Thyroid gland (tissue), 4 donors: ENCODE data around the gene CNTN1.

Experiments
- POLR2A ChIP-seq, 2 donors: fragments of 450-650 bp; IDR thresholded peaks; one replicate each; pipeline ENCODE4 v1.6.1; 2017; ENCODE audit warnings: antibody characterized with exemption in 2 of 2, mild to moderate bottlenecking in 2 of 2, moderate library complexity in 1 of 2
- TF ChIP-seq, protein P1 (sequence below), 6 experiments: fragments of 200-600 bp in 3 of 6; fragments of 450-650 bp in 3 of 6; sonication (generic) in 3 of 6; IDR thresholded peaks; one replicate each; pipeline ENCODE4 v1.5.1; 2016 to 2019; ENCODE audit warnings: antibody characterized with exemption in 6 of 6, mild to moderate bottlenecking in 2 of 6, inconsistent platforms in 1 of 6, moderate library complexity in 1 of 6

DNA sequence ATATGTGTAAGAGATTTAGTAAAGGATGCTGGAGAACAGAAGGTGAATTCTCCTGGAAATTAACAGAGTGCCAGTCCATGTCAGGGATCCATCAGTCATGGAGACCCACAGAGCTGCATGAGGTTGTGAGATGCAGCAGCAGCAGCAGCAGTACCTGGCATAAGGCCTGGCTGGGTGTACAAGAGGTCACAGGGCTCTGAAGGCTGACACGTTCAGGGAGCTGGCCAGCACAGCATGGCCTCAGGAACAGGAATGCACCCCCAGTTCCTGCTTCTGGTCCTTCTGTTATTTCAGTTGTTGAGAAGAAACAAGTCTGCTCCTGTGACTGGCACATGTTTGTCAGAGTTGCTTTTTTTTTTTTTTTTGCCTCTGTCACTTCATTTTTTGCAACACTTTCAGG is 210.8 kb downstream of the CNTN1 start:
- TF ChIP-seq, protein P1, sequence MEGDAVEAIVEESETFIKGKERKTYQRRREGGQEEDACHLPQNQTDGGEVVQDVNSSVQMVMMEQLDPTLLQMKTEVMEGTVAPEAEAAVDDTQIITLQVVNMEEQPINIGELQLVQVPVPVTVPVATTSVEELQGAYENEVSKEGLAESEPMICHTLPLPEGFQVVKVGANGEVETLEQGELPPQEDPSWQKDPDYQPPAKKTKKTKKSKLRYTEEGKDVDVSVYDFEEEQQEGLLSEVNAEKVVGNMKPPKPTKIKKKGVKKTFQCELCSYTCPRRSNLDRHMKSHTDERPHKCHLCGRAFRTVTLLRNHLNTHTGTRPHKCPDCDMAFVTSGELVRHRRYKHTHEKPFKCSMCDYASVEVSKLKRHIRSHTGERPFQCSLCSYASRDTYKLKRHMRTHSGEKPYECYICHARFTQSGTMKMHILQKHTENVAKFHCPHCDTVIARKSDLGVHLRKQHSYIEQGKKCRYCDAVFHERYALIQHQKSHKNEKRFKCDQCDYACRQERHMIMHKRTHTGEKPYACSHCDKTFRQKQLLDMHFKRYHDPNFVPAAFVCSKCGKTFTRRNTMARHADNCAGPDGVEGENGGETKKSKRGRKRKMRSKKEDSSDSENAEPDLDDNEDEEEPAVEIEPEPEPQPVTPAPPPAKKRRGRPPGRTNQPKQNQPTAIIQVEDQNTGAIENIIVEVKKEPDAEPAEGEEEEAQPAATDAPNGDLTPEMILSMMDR (IDR thresholded peaks at IDR 0.05) = no peak
- TF ChIP-seq POLR2A (IDR thresholded peaks at IDR 0.05) = no peak
